Forelimb muscle (tissue), 1 donor: ENCODE results near the gene IFITM5. TPM values are rescaled to one million over a fixed set of nuclear protein-coding genes. Genes with fewer than 3 reads are reported as not detected.
"Not testable (repeated sequence)": the region's sequence is repeated elsewhere in the genome, so short reads cannot be mapped to it uniquely, and the experiment has no call there.

Experiments
- DNase-seq: peaks from one replicate; pipeline ENCODE4 v3.0.0-alpha.2; 2013; ENCODE audit warnings: low read depth
- polyA plus RNA-seq: library from polyadenylated mRNA; unstranded; fragments of 120-200 nt; gene quantifications from one replicate; pipeline ENCODE4 v1.2.1, GENCODE V29; 2013; ENCODE audit not compliant: insufficient read length

The IFITM5 gene
- polyA plus RNA-seq, 1 donor, result not detected

GRCh38 chr11:284105-285020 is 15.0 kb downstream of the IFITM5 start:
- DNase-seq, result no peak

GRCh38 chr11:283405-284104 is 15.8 kb downstream of the IFITM5 start:
- no peak for DNase-seq

DNA sequence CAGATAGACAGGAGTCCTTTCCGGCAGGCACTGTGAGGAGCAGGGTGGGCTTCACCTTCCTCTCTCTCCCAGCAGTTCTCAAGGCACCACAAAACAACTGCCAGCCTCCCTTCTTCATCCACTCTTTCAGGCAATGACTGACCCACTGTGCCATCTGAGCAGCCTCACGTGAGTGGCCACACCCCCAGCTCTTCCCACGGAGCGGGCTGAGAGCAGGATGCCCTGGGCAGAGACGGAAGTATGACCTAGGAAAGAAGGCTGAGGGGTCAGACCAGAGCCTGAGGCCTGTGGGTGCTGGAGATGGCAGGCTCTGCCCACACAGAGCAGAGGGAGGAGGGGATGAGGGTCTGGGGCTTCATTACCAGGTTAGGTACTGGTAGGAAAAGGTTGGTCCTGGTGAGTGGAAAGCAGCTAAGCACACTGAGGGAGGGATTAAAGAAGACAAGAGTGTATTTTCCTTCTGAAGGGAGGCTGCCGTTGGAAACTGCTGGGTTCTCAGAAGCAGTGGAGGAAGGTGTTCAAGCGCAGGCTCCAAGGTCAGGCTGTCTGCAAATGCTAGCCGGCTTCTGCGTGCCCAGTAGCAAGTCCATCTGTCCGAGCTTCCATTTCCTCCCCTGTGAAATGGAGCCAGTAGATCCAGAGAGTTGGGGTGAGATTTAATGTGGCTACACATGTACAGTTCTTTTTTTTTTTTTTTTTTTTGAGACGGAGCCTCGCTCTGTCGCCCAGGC is 16.5 kb downstream of the IFITM5 start:
- DNase-seq, result no peak

DNA sequence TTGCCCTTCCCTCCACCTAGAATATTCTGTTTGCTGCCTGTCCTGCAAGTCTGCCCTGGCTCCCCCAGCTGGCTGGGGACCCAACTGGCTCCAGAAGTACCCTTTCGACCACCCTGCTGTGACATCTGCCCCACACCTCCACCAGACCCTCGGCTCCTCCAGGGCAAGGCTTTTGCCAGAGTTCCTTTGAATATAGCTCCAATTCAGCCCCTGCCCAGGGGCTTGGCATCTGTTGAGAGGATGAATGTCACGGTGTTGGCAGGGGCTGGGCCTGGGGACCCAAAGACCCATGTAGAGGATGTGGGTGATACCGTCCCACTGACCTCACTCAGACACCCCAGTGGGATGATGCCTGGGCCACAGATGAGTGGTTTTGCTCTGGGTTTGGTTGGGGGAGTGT is 17.2 kb downstream of the IFITM5 start:
- no peak for DNase-seq

DNA sequence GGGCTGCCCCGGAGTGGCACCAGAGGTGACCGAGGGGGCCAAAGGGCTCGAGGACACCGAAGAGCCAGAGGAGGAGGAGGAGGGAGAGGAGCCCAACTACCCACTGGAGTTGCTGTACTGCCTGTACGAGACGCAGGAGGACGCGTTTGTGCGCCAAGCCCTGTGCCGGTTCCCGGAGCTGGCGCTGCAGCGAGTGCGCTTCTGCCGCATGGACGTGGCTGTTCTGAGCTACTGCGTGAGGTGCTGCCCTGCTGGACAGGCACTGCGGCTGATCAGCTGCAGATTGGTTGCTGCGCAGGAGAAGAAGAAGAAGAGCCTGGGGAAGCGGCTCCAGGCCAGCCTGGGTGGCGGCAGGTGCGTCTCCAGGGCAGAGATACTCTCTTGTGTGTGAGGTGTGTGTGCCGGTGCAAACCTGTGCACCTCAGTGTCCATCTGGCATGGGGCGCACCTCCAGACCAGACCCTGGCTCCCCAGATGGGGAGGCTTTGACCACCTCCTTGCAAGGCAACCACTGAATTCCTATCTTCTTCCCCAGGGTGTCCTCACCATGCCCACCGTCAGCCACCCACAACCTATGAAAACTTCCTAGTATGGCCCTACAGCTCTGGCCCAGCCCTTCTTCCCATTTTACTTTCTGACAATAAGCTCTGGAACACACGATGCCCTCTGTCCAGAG is 17.7 kb downstream of the IFITM5 start:
- DNase-seq, result no peak

DNA sequence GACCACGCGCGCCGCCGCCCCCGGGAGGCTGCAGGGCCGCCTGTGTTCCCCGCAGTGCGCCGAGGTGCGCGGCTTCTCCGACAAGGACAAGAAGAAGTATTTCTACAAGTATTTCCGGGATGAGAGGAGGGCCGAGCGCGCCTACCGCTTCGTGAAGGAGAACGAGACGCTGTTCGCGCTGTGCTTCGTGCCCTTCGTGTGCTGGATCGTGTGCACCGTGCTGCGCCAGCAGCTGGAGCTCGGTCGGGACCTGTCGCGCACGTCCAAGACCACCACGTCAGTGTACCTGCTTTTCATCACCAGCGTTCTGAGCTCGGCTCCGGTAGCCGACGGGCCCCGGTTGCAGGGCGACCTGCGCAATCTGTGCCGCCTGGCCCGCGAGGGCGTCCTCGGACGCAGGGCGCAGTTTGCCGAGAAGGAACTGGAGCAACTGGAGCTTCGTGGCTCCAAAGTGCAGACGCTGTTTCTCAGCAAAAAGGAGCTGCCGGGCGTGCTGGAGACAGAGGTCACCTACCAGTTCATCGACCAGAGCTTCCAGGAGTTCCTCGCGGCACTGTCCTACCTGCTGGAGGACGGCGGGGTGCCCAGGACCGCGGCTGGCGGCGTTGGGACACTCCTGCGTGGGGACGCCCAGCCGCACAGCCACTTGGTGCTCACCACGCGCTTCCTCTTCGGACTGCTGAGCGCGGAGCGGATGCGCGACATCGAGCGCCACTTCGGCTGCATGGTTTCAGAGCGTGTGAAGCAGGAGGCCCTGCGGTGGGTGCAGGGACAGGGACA is 18.4 kb downstream of the IFITM5 start:
- DNase-seq, result no peak

DNA sequence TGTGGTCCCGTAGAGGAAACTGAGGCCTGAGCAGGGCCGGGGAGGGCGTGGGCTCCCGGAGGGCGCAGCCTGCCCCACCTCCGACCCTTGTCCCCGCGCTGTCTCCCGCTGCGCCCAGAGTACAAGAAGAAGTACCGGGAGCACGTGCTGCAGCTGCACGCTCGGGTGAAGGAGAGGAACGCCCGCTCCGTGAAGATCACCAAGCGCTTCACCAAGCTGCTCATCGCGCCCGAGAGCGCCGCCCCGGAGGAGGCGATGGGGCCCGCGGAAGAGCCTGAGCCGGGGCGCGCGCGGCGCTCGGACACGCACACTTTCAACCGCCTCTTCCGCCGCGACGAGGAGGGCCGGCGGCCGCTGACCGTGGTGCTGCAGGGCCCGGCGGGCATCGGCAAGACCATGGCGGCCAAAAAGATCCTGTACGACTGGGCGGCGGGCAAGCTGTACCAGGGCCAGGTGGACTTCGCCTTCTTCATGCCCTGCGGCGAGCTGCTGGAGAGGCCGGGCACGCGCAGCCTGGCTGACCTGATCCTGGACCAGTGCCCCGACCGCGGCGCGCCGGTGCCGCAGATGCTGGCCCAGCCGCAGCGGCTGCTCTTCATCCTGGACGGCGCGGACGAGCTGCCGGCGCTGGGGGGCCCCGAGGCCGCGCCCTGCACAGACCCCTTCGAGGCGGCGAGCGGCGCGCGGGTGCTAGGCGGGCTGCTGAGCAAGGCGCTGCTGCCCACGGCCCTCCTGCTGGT is 19.2 kb downstream of the IFITM5 start:
- no peak for DNase-seq

DNA sequence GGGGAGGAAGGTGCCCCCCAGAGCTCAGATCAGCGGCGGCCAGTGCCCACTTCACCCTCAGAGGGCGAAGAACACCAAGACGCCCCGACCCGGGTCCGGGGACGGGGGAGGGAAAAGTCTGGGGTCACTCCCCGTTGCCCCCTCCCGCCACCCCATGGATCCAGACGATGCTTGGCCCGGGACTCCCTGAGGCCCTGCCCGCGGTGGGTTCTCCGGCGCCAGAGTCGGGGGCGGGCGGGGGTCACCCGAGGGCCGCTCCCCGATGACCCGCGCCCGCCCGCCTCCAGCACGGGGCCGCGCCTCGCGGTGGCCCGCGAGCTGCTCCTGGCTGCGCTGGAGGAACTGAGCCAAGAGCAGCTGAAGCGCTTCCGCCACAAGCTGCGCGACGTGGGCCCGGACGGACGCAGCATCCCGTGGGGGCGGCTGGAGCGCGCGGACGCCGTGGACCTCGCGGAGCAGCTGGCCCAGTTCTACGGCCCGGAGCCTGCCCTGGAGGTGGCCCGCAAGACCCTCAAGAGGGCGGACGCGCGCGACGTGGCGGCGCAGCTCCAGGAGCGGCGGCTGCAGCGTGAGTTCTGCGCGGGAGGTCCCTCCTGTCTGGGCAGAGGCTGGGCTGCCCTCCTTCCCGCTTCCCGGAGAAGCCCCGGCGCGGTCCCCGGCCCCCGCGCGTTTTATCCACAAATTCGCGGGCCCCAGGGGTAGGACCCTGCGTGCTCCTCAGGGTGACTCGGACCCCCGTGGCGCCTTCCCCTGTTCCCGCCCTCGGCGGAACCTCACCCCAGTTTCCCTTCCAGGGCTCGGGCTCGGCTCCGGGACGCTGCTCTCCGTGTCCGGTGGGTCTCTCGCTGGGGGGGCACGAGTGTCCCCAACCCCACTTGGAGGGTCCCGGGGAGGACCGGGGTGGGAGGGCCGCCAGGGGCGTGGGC is 20.0 kb downstream of the IFITM5 start:
- no peak for DNase-seq

DNA sequence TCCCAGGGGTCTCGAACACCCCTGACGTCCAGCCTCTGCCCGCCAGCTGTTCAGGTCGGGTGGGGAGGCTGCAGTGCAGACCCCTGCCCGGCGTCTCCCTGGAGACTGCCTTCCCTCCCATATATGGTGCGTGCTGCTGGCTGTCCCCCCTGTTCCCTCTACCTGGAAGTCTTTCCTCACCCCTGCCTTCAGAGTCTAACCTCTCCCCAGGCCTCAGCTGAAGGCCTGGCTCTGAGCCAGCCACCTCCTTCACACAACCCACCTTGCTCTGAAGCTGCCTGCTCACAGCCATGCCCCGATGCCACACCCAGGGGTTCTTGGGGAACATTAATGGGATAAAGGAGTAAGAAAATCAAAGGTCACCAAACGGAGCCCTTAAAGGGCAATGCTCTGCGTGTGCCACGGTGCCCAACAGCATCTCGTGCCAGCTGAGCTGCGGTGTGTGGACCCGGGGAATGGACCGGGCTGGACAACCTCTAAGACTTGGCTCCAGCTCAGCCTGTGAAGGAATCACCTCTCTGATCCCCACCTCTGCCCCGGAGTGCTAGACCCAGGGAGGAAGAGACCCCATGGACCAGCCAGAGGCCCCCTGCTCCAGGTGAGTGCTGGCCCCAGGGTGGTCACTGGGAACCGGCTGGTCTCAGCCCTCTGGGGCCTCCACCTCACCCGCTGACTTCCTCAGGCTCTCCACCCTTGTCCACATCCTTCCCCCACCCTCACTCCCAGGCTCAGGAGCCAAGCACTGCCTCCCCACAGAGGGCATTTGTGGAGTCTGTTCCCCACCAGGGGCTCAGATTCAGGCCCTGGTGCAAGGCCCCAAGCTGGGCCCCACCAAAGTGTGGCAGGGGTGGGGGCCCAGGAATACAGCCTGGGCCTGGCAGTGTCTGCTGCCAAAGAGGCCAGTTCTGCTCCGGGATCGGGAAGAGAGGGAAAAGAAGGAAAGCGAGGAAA is 21.1 kb downstream of the IFITM5 start, which contains the start of gene NLRP6:
Gene NLRP6, plus strand, starts transcription at position 407 of the 951 bp plus-strand sequence. Its CDS starts 163 bp downstream, at position 570.
- no peak for DNase-seq

DNA sequence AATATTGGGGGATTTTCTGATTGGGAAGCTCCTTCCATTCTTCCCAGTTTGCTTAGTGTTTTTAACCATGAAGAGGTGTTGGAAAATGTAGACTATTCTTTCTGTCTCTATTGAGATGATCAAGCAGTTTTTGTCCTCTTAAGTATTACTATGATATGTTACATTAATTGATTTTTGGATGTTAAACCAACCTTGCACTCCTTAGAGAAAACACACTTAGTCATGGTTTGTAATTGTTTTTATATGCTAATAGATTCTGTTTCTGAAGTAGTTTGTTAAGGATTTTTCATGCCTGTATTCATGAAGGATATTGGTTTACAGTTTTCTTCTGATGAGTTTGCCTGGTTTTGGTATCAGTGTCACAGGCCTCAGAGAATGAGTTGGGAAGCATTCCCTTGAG is 23.1 kb downstream of the IFITM5 start:
- DNase-seq, result no peak

GRCh38 chr11:272931-273198 is 26.5 kb downstream of the IFITM5 start:
- no peak for DNase-seq

DNA sequence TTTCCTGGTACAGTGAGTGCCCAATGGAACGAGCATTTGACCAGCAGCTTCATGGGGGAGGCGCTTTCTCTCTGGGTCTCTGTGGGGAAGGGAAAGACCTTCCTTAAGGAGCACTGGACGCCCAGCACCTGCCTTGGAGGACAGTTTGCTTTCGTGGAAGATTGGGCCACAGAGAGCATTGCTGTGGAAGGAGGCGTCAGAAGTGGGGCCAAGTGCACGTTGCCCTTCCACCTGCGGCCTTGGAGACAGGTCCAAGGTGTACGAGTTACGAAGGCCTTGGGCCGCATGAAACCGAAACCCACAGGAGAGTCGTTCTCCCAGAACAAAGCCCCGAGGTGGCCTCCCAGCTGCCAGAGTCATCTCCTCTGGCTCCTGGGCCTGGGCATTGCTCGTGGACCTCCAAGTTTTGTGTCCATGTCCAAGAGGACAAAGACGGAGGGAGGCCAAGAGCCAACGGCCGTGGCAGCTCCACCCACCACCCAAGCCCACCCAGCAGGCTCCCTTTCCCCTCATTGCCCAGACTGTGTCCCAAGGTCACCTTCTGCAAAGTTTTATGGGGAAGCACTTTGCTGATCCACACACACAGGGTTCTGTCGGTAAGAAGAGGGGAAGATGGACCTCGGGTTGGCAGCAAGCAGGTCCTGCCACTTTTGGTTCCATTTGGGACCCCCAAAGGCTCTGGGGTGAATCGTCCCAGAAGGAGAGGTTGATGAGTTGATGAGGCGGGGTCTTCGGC is 27.0 kb downstream of the IFITM5 start:
- DNase-seq, result no peak

DNA sequence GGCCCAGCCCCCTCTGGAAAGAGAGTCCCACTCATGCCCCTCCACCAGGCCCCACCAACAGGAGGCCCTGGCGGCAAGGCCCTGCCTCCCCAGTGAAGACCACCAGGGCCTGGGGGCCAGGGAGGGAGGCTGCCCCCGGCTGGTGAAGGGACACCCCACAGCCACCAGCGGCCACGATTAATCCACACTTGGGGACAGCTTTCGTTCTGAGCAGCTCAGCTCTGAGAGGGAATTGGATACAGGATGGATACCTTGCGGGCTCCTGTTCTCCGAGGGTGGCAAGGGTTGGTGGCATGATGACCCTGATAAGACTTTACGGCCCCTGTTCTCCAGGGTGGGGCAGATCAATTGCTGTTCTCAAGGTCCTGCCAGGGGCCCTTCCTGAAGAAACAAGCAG is 28.0 kb downstream of the IFITM5 start:
- DNase-seq, result no peak

- no peak for DNase-seq
Observed at GRCh38 chr11:270451-271318, 28.6 kb downstream of the IFITM5 start.

- peak; percentile 38 for DNase-seq
Observed at GRCh38 chr11:269146-269890, 30.0 kb downstream of the IFITM5 start.

DNA sequence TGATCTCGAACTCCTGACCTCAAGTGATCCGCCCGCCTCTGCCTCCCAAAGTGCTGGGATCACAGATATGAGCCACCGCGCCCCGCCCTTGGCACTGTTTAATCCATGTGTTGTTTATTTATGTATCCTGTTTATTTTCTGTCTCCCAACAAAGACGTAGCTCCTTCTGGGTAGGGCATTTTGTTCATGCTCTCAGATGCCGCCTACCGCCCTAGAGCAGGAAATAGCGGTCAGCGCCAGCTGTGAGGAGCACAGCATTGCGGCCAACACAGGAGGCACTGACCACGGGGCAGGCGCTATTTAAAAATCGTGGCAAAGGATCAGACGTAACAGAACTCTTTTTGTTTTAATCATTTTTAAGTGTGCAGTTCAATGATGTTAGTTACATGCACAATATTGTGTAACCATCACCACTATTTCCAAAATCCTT is 30.6 kb downstream of the IFITM5 start:
- not testable (repeated sequence) for DNase-seq
